Esophagus squamous epithelium (tissue), 5 donors: ENCODE measurements around the gene IRS1. TPM values are rescaled to one million over a fixed set of nuclear protein-coding genes. Genes with fewer than 3 reads are reported as not detected.
A peak's percentile ranks its signal among the peaks of the same experiment; 100 is the strongest.

Source experiments
- DNase-seq: peaks from one replicate; lab custom pipeline; 2025; lab: John Stamatoyannopoulos, UW
- H3K27ac ChIP-seq, 4 donors: fragments of 200-600 bp; sonication (generic); one replicate each; pipeline ENCODE4 v1.5.1; 2016 to 2019; ENCODE audit warnings: mild to moderate bottlenecking in 1 of 4
- H3K27me3 ChIP-seq, 4 donors: fragments of 200-600 bp; sonication (generic); 1 replicate in 3 of 4; 2 replicates in 1 of 4; pipeline versions ENCODE4 v1.5.1 to v1.6.0; 2017 to 2021; ENCODE audit warnings: antibody characterized with exemption in 1 of 4
- H3K36me3 ChIP-seq, 3 donors: fragments of 200-600 bp; sonication (generic); one replicate each; pipeline ENCODE4 v1.5.1; 2016 to 2019
- H3K4me1 ChIP-seq, 3 donors: fragments of 200-600 bp; sonication (generic); one replicate each; pipeline ENCODE4 v1.5.1; 2017 to 2019
- H3K4me3 ChIP-seq, 4 donors: fragments of 200-600 bp; sonication (generic); 1 replicate in 3 of 4; 2 replicates in 1 of 4; pipeline ENCODE4 v1.5.1; 2016 to 2019; ENCODE audit warnings: mild to moderate bottlenecking in 2 of 4, moderate library complexity in 1 of 4
- H3K9me3 ChIP-seq, 3 donors: fragments of 200-600 bp; sonication (generic); one replicate each; pipeline ENCODE4 v1.5.1; 2016 to 2019
- POLR2A ChIP-seq, 4 donors: fragments of 450-650 bp; IDR thresholded peaks; one replicate each; pipeline ENCODE4 v1.6.1; 2017; ENCODE audit warnings: antibody characterized with exemption in 4 of 4, mild to moderate bottlenecking in 4 of 4, moderate library complexity in 3 of 4
- WGBS, 2 donors: methylation state at CpG; one replicate each; pipeline ENCODE4 v1.1.5; 2018; 5-methylcytosine and 5-hydroxymethylcytosine counted together
- intact Hi-C: fragments of 100-400 bp; cut with DNase I; formaldehyde crosslinking; loops from one replicate; pipeline ENCODE4 v1.15.0; 2022
- total RNA-seq, 4 donors: library from RNA; depleted of rRNA; stranded (reverse); fragments of >200 nt; gene quantifications; one replicate each; pipeline ENCODE4 v1.1.0, GENCODE V29; 2016
- TF ChIP-seq, protein P1 (sequence below), 6 experiments: fragments of 450-650 bp in 4 of 6; fragments of 200-600 bp in 2 of 6; sonication (generic) in 2 of 6; IDR thresholded peaks; one replicate each; pipeline ENCODE4 v1.5.1; 2016 to 2019; ENCODE audit warnings: antibody characterized with exemption in 6 of 6, mild to moderate bottlenecking in 4 of 6, moderate library complexity in 4 of 6
- donor health status: DM: yes; HTN: yes; CAD: no.

Gene IRS1
- total RNA-seq, 4 donors from 2014 or later: 3.5 to 20.5 (median 14.2) TPM

DNA sequence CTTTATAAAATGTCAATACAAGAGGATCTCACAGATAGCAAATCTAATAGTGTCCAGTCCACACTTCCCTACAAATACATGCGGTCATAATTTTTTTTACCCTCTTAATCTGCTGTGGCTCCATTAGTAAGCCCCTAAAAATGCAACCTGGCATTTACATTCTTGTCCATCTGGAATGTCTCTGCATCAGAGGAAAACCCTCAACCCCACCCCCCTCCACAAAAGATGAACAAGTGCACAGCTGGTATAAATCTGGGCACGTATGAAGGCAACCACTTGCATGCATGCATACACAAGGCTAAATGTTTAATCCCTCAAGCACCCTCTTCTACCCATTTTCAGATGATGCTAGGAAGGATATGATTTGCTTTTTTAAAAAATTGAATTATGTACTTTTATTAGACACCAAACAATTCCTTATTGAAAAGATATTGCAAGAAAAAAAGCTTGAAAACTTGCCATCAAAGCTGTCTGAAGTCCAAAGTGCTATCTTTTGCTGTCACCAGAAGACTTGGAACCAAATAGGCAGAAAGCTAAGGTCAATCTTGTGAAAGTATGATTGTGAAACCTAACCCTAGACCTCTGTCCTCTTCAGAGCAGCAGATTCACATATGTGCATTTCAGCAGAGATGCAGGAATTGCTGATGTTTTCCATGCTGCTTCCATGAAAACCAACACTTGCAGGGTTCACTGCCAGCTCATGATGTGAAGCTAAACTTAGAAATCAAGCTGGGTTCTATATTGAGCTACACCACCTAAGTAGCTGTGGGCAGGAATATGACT, 39.0 kb downstream of the IRS1 start:
- H3K27me3 ChIP-seq: no peaks in the 10 kb centered on the region
- TF ChIP-seq POLR2A (IDR thresholded peaks at IDR 0.05): no peak
- TF ChIP-seq, protein P1, sequence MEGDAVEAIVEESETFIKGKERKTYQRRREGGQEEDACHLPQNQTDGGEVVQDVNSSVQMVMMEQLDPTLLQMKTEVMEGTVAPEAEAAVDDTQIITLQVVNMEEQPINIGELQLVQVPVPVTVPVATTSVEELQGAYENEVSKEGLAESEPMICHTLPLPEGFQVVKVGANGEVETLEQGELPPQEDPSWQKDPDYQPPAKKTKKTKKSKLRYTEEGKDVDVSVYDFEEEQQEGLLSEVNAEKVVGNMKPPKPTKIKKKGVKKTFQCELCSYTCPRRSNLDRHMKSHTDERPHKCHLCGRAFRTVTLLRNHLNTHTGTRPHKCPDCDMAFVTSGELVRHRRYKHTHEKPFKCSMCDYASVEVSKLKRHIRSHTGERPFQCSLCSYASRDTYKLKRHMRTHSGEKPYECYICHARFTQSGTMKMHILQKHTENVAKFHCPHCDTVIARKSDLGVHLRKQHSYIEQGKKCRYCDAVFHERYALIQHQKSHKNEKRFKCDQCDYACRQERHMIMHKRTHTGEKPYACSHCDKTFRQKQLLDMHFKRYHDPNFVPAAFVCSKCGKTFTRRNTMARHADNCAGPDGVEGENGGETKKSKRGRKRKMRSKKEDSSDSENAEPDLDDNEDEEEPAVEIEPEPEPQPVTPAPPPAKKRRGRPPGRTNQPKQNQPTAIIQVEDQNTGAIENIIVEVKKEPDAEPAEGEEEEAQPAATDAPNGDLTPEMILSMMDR (IDR thresholded peaks at IDR 0.05): no peak
- H3K4me3 ChIP-seq: no peak overlapping the region
- no peak for DNase-seq
- no peaks in the 10 kb centered on the region for H3K36me3 ChIP-seq
- peak overlapping the region in 1 of 4 donors; percentile 57 for H3K27ac ChIP-seq
- no peaks in the 10 kb centered on the region for H3K9me3 ChIP-seq
- intact Hi-C loops: no loop called here
- 86% methylated on average over 2 of the region's 2 CpGs for WGBS, 2 donors
- H3K4me1 ChIP-seq: peaks cover 0 to 50% (median 25%) of the 10 kb centered on the region in 3 donors

DNA sequence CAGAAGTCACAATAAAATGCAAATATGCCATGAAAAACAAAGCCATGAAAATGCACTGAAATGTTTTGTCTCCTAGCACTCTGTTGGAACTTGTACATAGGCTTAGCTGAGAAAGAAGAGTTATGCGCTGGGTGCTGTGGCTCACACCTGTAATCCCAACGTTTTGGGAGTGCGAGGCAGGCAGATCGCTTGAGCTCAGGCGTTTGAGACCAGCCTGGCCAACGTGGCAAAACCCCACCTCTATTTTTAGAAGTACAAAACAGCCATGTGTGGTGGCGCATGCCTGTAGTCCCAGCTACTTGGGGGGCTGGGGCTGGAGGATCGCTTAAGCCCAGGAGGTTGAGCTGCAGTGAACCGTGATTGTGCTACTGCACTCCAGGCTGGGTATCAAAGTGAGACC, 39.9 kb downstream of the IRS1 start:
- 44 to 55% methylated on average over 8 to 9 of the region's 9 CpGs for WGBS, 2 donors
- no peak for DNase-seq
- TF ChIP-seq, protein P1 (IDR thresholded peaks at IDR 0.05): no peak
- TF ChIP-seq POLR2A (IDR thresholded peaks at IDR 0.05): no peak
- Histone ChIP-seq H3K27ac (peak overlapping the region in 1 of 4 donors; percentile 57), H3K4me3 (no peak overlapping the region), H3K9me3 (no peaks in the 10 kb centered on the region), H3K4me1 (peaks cover 0 to 58% (median 31%) of the 10 kb centered on the region in 3 donors), H3K36me3 (no peaks in the 10 kb centered on the region), H3K27me3 (no peaks in the 10 kb centered on the region)
- intact Hi-C loops: no loop called here

DNA sequence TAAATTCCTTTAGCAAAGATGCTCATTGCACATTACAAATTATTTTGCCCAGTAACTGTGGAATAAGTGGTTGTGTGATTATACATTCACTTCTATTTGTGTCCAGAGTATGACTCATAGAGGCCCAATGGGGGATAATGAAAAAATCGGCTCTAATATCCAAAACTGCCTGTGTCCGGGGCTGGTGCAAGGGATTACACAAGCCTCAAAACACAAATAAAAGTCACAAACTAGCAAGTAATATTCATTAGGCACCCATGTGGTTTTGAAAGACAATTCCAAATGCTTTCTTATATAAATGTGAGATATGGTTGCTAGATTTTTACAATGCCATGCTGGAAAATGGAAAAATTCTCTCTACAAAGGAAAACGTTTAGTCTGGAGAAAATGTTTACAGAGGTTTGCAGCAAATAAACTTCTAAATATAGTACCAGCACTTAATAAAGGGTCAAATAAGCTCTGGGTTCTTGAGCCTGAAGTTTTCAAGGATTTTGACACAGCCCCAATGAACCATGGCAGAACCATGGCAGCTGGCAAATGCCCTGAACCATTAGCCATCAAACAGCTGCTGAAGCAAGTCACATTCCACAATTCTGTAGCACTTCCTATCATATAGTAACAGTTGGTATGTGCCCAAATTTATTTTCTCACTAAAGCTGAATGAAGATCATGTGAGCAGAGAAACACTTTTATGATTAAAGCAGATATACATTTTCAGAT, 40.5 kb downstream of the IRS1 start:
- peaks cover 0 to 64% (median 31%) of the 10 kb centered on the region in 3 donors for H3K4me1 ChIP-seq
- H3K9me3 ChIP-seq: no peaks in the 10 kb centered on the region
- H3K4me3 ChIP-seq: no peak overlapping the region
- no peaks in the 10 kb centered on the region for H3K27me3 ChIP-seq
- TF ChIP-seq POLR2A (IDR thresholded peaks at IDR 0.05): no peak
- TF ChIP-seq, protein P1 (IDR thresholded peaks at IDR 0.05): no peak
- 35 to 45% methylated on average over 3 of the region's 3 CpGs for WGBS, 2 donors
- no peaks in the 10 kb centered on the region for H3K36me3 ChIP-seq
- intact Hi-C loops: no loop called here
- no peak for DNase-seq
- H3K27ac ChIP-seq: peak overlapping the region in 3 of 4 donors; percentile 30 to 57 (median 55)

DNA sequence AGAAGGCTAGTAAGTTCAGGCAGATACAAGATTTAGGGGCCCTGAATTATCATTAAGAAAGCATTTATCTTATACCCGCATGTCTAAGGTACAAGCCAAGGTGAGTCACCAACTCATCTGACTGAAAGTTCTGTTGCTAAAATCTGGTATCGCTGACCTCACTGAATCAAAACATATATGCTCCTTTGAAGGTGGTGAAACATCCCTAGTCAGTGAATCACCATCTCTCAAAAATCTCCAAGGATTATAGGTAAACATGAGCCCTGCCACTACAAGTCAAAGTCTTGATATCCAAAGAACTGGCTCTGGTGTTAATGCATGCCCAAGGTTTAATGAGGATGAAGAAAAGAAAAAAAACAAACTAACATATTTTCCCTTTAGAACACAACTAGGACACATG, 43.5 kb downstream of the IRS1 start:
- DNase-seq: no peak
- H3K4me3 ChIP-seq: no peak overlapping the region
- no peaks in the 10 kb centered on the region for H3K27me3 ChIP-seq
- H3K9me3 ChIP-seq: no peaks in the 10 kb centered on the region
- peak overlapping the region; percentile 78 to 86 (median 84) for H3K27ac ChIP-seq
- TF ChIP-seq, protein P1 (IDR thresholded peaks at IDR 0.05): no peak
- TF ChIP-seq POLR2A (IDR thresholded peaks at IDR 0.05): no peak
- no peaks in the 10 kb centered on the region for H3K36me3 ChIP-seq
- peaks cover 0 to 65% (median 31%) of the 10 kb centered on the region in 3 donors for H3K4me1 ChIP-seq
- WGBS, 2 donors: 32 to 55% methylated on average over 2 of the region's 2 CpGs
- intact Hi-C loops: no loop called here

DNA sequence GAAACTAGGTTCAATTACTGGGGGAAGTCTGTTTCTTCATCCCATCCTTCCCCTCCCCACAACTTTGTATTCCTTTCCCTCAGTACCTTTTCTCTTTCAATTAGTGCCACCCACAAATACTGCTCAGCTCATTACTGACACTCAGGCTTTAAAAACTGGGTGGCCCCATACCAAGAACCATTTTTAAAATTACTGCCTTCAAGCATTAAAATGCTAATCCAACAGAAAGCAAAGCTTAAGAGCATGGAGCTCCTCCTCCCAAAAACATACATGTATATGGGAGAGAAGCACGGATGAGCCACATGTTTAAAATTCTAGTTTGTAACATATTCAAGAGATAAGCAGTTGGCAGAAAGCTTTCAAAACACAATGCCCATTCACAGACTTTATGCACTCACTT, 44.0 kb downstream of the IRS1 start:
- Histone ChIP-seq H3K27me3 (no peaks in the 10 kb centered on the region), H3K27ac (peak overlapping the region; percentile 78 to 86 (median 84))
- TF ChIP-seq, protein P1 (IDR thresholded peaks at IDR 0.05): no peak
- no peak for TF ChIP-seq POLR2A (IDR thresholded peaks at IDR 0.05)

More for the DNA sequence above, 44.0 kb downstream of the IRS1 start:
- Histone ChIP-seq H3K4me3 (no peak overlapping the region), H3K4me1 (peaks cover 0 to 60% (median 31%) of the 10 kb centered on the region in 3 donors), H3K9me3 (no peaks in the 10 kb centered on the region), H3K36me3 (no peaks in the 10 kb centered on the region)
- no peak for DNase-seq
- 18 to 25% methylated on average over 1 of the region's 1 CpG for WGBS, 2 donors
- intact Hi-C loops: no loop called here
